Astrocyte of the spinal cord (primary cell): ENCODE results near the gene SLC12A2.

Experiments used
- DNase-seq: peaks from one replicate; pipeline ENCODE4 v3.0.0; 2011; ENCODE audit warnings: low read depth, low spot score
- H3K4me3 ChIP-seq: 2 replicates; pipeline ENCODE4 v1.5.1; 2011; ENCODE audit warnings: low read depth, mild to moderate bottlenecking, low read length, moderate library complexity
- CTCF ChIP-seq: IDR thresholded peaks from 2 replicates; pipeline ENCODE4 v1.5.1; 2012; ENCODE audit warnings: low read depth, mild to moderate bottlenecking, low read length, inconsistent platforms
- in situ Hi-C: cut with HindIII; loops from 2 replicates; pipeline ENCODE4 v1.10.0; 2017; ENCODE audit warnings: low sequenced_read_pairs

Gene SLC12A2

GRCh38 chr5:128053291-128053954 lies 30.1 kb upstream of the SLC12A2 start:
- peak; percentile 9 for DNase-seq
- H3K4me3 ChIP-seq, result no peak overlapping the region
- in situ Hi-C loops, result no loop called here
- TF ChIP-seq CTCF, result no peak

GRCh38 chr5:128060644-128061385 lies 22.8 kb upstream of the SLC12A2 start:
- TF ChIP-seq CTCF, result no peak
- in situ Hi-C loops, result no loop called here
- DNase-seq, result no peak
- no peak overlapping the region for H3K4me3 ChIP-seq

- no peak overlapping the region for H3K4me3 ChIP-seq
- in situ Hi-C loops, result no loop called here
- no peak for TF ChIP-seq CTCF
- DNase-seq, result peak; percentile 65
These were observed 21.3 kb upstream of the SLC12A2 start for GRCh38 chr5:128062172-128062746.

GRCh38 chr5:128074171-128074570 lies 9.4 kb upstream of the SLC12A2 start:
- no peak overlapping the region for H3K4me3 ChIP-seq
- DNase-seq, result no peak
- no peak for TF ChIP-seq CTCF
- in situ Hi-C loops, result no loop called here

GRCh38 chr5:128074953-128075352 lies 8.6 kb upstream of the SLC12A2 start:
- in situ Hi-C loops, result no loop called here
- TF ChIP-seq CTCF, result no peak
- no peak overlapping the region for H3K4me3 ChIP-seq
- no peak for DNase-seq

- DNase-seq, result no peak
- TF ChIP-seq CTCF, result no peak
- in situ Hi-C loops, result no loop called here
These were observed 6.0 kb upstream of the SLC12A2 start for GRCh38 chr5:128077526-128077925.

More at GRCh38 chr5:128077526-128077925, 6.0 kb upstream of the SLC12A2 start:
- no peak overlapping the region for H3K4me3 ChIP-seq
